NCI-H2171 treated with DMSO at 0.1 percent for 48 hours (cell line): ENCODE measurements around the gene CMSS1.

Experiments
- DNase-seq: peaks from one replicate; lab custom pipeline; 2025; lab: John Stamatoyannopoulos, UW

CMSS1 gene

DNA sequence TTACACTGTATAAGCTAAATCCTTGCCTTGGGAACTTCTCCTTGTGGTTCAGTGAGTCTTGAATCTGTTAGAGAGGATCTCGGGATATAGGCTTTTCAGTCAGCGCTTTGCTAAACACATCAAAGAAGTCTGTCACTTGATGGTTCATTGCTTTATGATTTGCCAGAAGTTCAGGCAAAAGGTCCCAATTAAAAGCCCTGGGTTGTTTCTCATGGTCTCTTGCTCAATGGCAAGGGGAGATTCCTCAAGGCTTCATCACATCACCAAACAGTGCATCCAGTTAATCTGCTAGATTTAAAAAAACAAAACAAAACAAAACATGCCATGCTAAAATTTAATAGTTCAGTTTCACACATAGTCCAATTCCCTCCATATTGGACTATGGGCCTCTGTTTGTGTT lies 181.9 kb downstream of the CMSS1 start:
- DNase-seq = no peak

DNA sequence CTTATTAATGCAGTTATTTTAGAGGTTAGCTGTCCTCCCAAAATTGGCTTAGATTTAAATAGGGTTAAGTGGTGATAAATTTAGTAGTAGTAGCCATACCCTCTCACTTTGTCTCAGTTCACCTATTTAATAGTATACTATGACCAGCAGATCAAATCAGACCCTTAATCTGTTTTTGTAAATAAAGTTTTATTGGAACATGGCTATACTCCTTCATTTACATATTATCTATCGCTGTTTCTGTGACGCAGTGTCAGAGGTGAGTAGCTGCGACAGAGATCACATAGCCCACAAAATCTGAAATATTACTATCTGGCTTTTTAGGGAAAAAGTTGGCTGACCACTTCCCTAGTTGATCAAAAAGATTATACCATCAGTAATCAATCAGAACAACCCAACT lies 183.4 kb downstream of the CMSS1 start:
- no peak for DNase-seq

DNA sequence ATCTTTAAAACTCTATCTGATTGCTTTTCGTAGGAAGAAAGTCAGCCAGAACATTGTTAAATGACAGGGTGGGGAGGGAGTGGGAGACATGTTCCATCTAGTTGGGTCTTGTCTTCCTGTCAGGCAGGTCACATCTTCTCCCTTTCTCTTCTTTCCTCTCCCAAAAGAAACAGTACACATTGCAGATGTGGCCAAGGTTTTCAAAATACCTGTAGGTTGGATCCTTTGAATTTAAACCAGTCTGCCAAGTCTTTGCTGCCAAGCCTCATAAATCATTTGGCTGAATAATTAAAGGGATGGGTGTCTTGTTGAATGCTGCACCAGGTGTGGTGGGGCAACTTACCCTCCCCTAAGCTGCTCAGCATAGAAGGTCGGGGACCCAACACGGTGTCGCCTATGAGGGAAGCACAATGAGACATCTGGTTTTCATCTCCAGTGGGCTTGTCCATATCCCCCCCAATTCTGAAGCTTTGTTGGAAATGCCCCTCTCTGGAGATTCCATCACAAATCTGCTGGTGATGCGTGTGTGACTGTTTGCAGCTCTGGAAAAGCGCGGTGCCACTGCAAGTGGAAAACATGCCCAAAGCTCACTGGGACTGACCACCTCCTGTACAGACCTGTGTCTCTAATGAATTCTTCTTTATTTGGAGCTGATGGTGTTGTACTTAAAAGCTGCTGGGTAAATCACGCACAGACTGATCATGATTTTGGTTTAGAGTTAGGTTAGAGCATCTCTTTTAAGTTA lies 184.0 kb downstream of the CMSS1 start:
- peak; percentile 40 for DNase-seq

DNA sequence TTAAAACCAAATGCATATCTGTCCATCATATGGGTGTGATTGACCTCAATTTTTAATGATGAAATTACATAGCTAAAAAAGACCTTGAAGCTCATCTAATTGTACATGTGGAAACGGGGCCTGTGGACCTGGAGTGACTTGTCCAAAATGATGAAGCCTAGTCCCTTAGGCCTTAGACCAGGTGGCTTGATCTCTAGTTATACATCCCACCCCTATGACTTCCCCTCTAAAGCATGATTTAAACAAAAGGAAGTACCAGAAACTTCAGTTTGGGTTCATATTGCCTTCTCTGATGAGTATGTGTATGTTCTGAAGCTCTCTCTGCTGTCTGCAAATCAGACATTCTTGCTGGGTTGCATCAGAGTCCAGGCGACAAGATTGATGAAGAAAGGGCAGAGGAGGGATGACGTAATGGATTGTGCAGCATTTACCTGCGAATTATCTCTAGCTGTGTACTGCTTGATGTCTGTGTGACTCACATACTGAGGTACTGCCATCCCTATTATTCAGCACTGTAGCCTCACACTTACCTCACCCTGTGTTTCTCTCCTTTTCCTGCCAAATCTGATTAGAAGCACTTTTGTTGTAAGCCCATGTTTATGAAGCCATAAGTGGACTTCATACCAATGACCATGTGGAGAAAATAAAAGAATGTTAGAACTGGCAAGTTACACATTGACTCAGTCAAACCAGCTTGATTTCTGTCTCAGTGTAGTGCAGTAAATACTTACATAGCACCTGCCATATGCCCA lies 185.1 kb downstream of the CMSS1 start:
- no peak for DNase-seq

DNA sequence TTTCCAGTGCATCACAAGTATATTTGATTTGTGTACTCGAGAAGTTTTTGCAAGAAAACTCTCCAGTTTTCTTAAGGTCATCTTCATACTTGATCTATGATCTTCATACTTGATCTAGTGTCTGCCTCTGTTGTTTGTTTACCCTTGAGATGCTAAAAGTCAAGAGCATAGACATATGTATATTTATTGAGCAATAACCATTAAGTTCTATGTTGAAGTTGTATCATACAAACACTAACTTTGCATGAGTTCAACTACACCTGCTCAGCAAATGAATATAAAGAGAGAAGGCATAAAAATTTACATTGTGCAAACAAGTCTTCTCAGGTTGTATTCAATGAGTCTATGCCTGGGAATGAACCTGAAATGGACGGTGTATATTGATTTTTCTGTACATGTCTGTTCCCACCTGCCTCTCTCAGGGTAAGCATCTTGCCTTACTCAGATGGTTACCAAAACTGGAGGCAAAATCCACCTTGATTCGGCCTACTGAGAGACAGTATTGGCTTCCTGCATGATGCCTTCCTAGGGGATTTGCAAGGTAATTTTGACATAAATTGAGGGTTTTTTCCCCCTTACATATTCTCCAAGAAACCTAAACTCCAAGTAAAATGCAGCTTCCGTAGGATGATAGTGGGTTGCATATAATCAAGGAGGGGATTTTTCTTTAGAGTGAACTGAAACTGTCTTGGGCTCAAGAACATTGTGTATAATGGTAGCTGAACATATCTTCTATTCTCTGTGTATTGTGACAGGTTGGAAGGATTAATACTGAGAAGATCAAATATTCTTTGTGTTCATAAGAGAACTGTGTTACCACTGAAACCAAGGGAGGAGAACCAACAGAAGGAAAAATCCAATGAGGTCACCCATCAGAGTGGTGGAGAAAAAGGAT lies 186.2 kb downstream of the CMSS1 start:
- no peak for DNase-seq

DNA sequence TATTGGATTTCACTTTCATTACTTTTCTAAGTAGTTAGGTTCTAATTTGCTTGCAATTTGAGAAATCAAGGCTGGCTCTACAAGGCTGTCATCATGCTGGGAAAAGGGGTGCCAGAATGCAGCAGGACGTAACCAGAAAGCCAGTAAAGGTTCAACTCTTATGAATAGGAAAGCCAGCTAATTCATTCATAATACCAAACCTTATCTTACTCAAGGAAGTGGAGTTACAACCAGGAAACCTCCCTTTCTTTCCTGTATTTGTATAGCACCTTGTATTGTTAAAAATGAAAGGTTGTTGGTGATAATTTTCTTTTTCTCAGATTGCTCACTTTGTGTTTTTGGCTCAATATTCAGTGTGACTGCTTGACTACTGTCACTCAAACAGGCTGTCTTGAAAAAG lies 187.3 kb downstream of the CMSS1 start:
- no peak for DNase-seq

DNA sequence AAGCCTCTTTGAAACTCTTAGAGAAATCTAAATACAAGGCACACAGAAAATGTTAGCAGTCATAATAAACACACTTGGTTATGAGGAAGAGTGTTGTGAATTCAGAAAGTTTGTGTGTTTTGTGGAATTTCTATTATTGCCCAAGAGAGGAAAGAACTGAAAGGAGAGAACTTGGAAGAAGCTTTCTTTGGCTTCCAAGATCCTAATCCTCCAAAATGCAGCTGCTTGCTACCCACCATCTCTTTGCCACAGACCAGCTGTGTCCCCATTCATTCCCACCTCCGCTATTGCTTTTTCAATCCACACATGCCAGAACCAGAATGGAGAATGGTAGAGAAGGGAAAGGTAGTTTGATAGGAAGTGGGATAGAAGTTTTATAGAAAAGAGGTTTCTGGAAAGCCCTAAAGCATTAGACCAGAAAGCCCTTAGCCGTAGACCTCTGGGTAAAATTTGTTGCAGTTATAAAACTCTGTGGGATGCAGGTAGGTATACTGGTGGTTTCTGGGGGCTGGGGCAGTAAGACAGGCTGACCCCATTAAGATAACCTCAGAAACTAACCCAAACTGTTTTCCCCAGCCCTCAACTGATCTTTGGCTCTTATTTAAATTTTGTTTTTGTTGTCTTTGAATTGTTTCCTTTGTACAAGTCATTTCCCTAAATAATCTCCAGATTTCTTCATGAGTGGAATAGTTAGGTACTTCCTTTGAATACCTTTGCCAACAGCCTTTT lies 188.2 kb downstream of the CMSS1 start:
- DNase-seq = no peak

DNA sequence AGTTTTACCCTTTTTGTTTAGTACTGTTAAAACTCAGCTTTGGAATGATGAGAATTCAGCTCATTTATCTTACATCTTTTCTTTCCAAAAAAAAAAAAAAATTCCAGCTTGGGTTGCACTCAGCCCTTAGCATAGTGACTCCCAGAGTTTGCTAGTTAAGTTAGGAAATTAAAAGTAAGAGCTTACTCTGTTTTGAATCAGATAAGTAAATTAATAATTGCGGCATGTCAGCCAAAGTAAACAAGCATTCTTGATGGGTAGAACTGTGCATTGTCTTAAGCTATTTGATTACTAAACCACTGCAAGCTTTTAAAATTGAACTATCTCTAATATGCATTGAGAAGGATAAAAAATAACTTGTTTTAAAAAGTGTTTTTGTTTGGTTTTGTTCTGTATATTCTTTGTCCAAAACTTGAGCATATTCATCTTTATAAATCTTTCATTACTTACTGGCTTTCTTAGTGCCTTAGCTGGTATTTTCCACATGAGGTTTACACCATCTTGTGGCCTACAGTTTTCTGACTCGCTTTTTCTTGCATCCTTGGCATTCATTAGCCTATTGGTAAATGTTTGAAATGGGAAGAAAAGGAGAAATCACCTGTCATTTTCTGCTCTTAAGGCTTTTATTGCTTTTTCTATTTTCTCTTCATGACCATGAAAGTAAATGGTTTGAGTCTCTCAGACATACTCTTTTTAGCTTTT lies 189.1 kb downstream of the CMSS1 start:
- no peak for DNase-seq

DNA sequence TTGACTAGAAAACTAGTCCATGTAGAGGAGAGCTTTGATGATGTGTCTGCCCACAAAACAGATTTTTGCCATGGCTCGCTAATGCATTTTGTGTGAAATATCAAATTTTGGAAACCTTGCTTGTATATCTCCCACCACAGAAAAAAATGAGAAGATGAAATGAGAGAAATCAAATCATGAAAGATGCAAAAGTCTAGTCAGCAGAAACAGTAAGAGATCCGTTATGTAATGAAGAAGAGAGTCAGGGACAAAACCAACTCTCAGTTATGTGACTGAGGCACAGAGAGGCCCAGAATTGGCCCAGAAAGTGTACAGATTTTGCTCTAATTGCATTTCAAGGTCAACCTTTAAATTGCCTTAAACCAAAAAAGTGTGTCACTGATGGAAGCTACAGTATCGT lies 189.7 kb downstream of the CMSS1 start:
- DNase-seq = no peak

DNA sequence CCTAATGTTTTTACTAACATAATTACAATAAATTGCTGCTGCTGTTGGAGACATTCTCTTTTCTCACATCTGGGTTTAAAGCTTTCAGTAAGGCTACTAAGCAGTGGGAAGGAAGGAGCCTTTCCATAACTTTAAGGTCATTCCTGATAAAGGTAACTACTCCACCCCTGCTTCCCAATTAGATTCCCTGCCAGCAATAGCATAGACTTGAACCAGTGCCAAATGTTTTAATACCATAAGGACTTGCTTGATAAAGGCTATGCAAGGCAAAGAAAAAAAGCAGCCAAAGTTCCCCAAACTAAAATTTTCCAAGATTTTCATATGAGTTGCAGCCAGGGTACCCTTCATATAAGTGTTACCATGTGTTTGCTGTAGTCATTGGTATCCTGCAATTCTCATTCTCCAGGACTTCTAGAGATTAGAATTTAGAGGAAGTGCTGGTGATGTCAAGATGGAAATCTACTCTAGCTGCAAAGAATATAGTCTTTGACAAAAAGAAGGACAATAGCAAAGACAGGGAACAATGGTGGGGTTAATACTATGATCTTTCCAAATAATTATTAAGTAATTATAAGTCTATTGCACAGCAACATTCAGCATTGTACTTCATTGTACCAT lies 190.5 kb downstream of the CMSS1 start:
- DNase-seq = no peak

DNA sequence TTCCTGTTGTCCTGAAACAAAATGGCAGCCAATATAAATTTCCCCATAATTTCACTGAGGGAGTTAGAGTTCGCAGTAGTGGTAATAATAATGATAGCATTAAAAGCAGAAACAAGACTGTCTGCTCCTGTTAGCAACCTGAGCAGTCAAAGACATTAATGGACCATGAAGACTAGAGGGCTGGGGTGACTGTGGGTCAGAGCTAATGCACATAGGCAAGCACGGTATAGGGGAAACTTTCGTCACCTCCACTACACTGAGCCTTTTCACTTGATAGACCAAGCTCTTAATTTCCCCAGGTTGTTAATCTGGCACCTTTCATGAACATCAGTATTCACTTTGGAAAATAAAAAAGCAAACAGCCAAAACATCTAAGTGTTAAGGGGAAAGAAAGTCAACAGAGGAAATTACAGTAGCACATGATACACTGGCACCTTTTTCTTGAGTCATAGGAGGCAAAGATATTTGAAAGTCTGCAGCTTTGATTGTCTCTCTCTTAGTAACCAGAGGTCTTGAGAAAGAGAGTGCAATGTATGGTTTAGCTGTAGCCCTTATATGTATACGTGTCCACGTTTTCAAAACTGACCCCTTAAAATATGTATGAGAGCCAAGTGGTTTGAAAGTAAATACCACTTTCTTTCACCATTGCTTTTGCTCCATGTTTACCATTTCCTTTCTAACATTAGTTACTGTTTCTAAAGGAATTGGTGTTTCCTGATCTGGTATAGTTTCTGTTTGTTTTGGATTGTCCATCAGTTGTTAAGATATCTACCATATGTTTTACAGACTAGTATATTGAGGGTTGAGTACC lies 191.8 kb downstream of the CMSS1 start:
- no peak for DNase-seq

DNA sequence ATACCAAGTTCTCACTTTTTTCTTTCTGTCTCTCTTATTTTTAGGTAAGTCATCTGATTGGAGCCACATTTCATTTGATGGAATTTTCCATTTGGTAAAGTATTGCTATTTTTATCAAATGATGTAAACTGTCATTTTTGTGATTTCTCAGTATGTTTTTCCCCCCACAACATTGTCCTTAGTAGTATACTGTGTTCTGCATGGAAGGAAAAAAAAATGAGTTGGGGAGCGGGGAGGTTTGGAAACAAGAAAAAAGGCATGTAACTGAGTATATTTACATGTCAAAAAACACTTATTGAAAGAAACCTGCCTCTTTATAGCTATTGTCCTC lies 192.4 kb downstream of the CMSS1 start:
- DNase-seq = no peak

DNA sequence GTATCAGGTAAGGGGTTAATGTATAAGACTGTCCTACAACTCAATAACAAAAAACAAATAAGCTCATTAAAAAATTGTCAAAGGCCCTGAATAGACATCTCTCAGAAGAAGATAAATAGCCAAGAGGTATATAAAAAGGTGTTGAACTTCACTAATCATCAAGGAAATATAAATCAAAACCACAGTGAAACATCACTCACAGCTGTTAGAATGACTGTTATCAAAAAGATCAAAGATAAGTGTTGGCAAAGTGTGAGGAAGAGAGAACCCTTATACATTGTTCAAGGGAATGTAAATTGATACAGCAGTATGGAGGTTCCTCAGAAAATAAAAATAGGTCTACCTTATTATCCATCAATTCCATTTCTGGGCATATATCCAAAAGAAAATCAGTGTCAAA lies 201.1 kb downstream of the CMSS1 start:
- DNase-seq = peak; percentile 14

DNA sequence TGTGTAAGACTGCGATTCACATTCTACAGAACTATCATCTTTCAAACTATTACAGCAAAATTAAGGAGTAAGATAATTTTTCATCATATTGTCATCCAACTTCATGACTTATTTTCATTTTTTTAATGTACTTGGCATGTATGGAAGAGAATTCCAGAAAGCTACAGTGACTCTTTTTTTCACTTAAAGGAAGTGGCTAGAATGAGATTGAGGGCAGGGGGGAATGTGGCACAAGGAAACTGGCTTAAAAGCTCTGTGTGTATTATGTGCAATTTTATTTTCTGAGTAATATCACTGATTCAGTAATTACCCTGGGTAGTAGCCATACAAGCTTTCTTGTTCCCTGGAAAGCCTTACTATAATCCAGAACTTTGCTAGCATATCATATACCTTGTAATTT lies 202.1 kb downstream of the CMSS1 start:
- no peak for DNase-seq

DNA sequence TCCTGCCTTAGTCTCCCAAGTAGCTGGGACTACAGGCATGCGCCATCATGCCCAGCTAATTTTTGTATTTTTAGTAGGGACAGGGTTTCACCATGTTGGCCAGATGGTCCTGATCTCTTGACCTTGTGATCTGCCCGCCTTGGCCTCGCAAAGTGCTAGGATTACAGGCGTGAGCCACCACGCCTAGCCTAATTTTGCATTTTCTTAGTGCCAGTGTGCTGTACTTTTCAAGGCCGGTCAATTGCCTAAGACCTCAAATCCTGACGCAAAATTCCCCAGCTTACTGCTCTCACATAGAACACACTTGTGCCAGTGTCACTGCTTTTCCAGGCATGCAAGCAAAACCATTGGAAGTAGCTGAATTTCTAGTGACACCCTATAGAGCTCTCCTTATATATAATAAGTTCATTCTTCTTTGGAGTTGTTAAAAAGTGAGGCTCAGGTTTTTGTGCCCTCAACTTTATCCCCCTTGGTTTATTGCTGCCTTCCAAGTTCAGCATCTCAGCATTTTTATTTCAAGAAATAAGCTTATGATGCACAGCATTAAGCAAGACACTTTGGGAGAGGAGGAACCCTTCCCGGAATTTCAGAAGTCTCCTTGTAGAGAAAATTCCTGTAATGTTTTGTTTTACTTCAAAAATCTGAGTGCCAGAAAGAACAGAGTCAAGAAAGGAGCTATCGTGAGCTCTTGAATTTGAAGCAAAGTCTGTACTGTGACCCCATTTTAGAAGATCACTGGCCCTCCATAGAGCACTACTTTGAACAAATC lies 203.4 kb downstream of the CMSS1 start:
- no peak for DNase-seq

DNA sequence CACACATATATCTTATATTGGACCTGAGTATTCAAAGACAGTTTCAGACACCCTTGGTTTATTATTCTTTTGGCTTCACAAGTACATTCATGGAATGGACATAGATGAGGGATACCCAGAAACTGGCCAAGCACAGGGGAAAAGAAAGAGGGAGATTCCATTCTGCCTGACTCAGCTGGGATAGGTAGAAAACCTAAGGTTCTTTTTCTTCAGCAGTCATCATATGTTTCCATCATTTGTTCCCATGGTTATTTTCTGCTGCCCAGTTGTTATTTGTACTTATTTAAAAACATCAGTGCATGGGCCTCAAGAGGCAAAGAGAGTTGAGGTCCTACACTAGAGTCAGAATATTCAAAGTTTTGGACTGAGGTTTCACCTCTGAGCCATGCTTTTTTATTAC lies 204.8 kb downstream of the CMSS1 start:
- no peak for DNase-seq

DNA sequence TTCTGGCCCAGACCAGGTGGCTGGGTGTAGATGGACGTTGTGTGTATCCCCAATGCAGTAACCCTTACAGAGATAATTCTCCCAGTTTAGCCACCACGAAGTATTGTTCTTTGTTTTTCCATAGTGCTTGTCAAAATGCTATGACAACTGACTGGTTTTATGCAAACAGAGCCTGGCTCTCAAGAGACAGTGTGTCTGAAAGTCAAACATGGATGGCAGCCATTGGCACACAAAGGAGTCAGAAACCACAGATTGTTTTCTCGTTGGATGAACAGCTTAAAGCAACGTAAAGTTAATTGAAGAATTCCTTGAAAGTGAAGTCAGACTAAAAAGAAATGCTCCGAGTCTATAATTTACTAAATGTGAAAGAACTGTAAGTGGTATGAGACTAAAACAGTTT lies 205.5 kb downstream of the CMSS1 start:
- DNase-seq = no peak

DNA sequence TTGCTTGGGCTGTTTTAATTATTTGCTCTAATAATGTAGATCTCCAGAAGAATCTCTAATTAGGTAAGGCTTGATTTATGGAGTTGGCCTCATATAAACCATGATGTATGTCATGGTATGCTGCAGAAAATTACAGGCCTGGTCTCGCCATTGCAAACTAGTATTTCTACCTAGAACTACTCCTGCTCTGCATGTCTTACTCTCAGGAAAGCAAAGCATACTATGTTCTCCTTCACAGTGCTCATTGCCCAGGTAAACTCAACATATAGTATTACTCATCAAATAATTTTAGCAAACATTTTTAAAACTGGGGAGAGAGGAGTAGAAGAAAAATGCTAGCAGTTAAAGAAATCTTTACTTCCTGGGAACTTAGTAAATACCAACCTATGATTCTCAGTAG lies 205.9 kb downstream of the CMSS1 start:
- DNase-seq = no peak

DNA sequence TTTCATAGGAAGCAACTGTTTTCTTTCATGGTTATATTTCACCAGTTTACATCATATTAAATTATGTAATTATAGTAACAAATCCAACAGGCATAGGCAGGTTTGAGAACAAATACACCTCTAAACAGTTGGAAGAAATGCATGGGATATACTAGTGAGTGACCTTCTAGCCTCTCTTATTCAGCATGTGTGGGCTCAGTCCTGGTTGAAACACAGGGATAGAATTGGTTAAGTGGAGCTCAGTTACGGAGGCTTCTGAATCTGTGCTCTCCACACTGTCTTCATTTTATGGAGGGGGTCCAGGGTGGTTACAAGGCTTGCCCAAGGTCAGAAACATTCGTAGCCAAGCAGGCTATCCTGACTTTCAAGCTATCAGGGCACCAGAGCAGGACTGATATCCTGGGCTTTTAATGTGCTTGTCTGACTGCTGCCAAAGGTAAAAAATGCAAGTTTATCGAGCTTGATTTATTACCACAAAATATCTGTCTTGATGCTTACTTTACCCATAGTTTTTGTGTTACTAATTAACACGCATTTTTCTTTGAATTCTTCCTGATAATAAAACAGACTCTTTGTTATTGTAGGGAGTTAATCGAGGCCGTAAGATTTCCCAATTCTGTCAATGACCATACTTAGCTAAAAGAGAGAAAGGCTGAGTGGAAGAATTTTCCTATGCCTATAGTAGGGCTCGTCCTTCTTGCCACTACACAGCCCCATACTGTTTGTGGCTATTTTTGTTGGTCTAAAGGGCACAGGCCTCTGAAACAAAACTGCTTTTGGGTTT lies 207.1 kb downstream of the CMSS1 start:
- DNase-seq = no peak
